ENCODE results near the gene RABGAP1L. TPM values are rescaled to one million over a fixed set of nuclear protein-coding genes. Genes with fewer than 3 reads are reported as not detected.

The RABGAP1L gene
- total and polyA plus RNA-seq, 10 of the 15 experiments (the other 5 are each of a cell fraction or from before 2014, with no cell fraction given), result 5.8 to 194 (median 113) TPM

GRCh38 chr1:174428033-174428432 is 268.7 kb downstream of the RABGAP1L start:
- DNase-seq (ENCODE audit: low read depth, low spot score) (no peak), FAIRE-seq (peak; percentile 68), ATAC-seq (no peak)
- Histone ChIP-seq H4K20me1 (ENCODE audit: control insufficient read depth, insufficient read depth) (no peaks in the 10 kb centered on the region), H3K79me2 (ENCODE audit: control insufficient read depth, insufficient read depth, low read length) (no peaks in the 10 kb centered on the region), H3K4me1 (ENCODE audit: control insufficient read depth, insufficient read depth, low read length) (no peaks in the 10 kb centered on the region), H3K36me3 (ENCODE audit: control insufficient read depth in 2 of 2, insufficient read depth in 2 of 2, low read length in 1 of 2) (no peaks in the 10 kb centered on the region), H3K27ac (ENCODE audit: control insufficient read depth, insufficient read depth) (no peak overlapping the region), H3K9ac (ENCODE audit: control insufficient read depth, insufficient read depth, low read length) (no peak overlapping the region), H3K27me3 (replicated peaks in 1 of 2; ENCODE audit: control insufficient read depth in 2 of 2, insufficient read depth in 2 of 2, low read length in 1 of 2) (no peaks in the 10 kb centered on the region), H3K9me3 (replicated peaks; ENCODE audit: control insufficient read depth, insufficient read depth, low read length) (no peaks in the 10 kb centered on the region), H3K4me3 (no peak overlapping the region), H2AFZ (ENCODE audit: control insufficient read depth, low read depth, low read length) (no peak overlapping the region), H3K4me2 (ENCODE audit: control insufficient read depth, insufficient read depth) (no peak overlapping the region)
- ChIA-PET RAD21 (ENCODE audit: unreplicated experiment) (no interaction called here), POLR2A (no interaction called here), CTCF (no interaction called here), SMC1A (ENCODE audit: uncharacterized antibody, unreplicated experiment) (no interaction called here)
- in situ Hi-C loops (cut with MboI), result no loop called here
- intact Hi-C loops (cut with micrococcal nuclease; ENCODE audit: unreplicated experiment), result no loop called here
- BruUV-seq (replicated peaks), result no TSS peak
- 100% methylated on average over 3 of the region's 3 CpGs for WGBS (ENCODE audit: insufficient coverage, insufficient replicate concordance, low lambda C conversion rate, missing lambda C conversion rate)
- TF ChIP-seq REST (IDR thresholded peaks at IDR 0.05; ENCODE audit: low read depth, low read length), result no peak
- no peak for TF ChIP-seq RBBP5 (conservative IDR thresholded peaks at IDR 0.05)
- TF ChIP-seq, protein P1, sequence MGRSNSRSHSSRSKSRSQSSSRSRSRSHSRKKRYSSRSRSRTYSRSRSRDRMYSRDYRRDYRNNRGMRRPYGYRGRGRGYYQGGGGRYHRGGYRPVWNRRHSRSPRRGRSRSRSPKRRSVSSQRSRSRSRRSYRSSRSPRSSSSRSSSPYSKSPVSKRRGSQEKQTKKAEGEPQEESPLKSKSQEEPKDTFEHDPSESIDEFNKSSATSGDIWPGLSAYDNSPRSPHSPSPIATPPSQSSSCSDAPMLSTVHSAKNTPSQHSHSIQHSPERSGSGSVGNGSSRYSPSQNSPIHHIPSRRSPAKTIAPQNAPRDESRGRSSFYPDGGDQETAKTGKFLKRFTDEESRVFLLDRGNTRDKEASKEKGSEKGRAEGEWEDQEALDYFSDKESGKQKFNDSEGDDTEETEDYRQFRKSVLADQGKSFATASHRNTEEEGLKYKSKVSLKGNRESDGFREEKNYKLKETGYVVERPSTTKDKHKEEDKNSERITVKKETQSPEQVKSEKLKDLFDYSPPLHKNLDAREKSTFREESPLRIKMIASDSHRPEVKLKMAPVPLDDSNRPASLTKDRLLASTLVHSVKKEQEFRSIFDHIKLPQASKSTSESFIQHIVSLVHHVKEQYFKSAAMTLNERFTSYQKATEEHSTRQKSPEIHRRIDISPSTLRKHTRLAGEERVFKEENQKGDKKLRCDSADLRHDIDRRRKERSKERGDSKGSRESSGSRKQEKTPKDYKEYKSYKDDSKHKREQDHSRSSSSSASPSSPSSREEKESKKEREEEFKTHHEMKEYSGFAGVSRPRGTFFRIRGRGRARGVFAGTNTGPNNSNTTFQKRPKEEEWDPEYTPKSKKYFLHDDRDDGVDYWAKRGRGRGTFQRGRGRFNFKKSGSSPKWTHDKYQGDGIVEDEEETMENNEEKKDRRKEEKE (IDR thresholded peaks at IDR 0.05), result no peak
- TF ChIP-seq MEF2B (IDR thresholded peaks at IDR 0.05; ENCODE audit: partially characterized antibody, poor library complexity, severe bottlenecking), result no peak
- no peak for TF ChIP-seq GABPA (IDR thresholded peaks at IDR 0.05; ENCODE audit: low read depth)
- TF ChIP-seq PAX8 (IDR thresholded peaks at IDR 0.05), result no peak
- TF ChIP-seq CTCF (IDR thresholded peaks at IDR 0.05 in 2 of 3, conservative IDR thresholded peaks at IDR 0.05 in 1 of 3; ENCODE audit: control insufficient read depth in 2 of 3, extremely low read depth in 1 of 3, insufficient read depth in 1 of 3, low read depth in 3 of 3, low read length in 3 of 3), result no peak
- TF ChIP-seq ZZZ3 (IDR thresholded peaks at IDR 0.05; ENCODE audit: control insufficient read depth, insufficient read length, low read depth), result no peak
- TF ChIP-seq E4F1 (IDR thresholded peaks at IDR 0.05; ENCODE audit: borderline replicate concordance, partially characterized antibody), result no peak

Measured in GM12878 (cell line).